ENCODE results near the gene ARID4B. TPM values are rescaled to one million over a fixed set of nuclear protein-coding genes. Genes with fewer than 3 reads are reported as not detected.
"Not testable (repeated sequence)": the region's sequence is repeated elsewhere in the genome, so short reads cannot be mapped to it uniquely, and the experiment has no call there.

The ARID4B gene
- total RNA-seq, 2 experiments from 2014 or later, result 30.1 to 30.6 TPM

DNA sequence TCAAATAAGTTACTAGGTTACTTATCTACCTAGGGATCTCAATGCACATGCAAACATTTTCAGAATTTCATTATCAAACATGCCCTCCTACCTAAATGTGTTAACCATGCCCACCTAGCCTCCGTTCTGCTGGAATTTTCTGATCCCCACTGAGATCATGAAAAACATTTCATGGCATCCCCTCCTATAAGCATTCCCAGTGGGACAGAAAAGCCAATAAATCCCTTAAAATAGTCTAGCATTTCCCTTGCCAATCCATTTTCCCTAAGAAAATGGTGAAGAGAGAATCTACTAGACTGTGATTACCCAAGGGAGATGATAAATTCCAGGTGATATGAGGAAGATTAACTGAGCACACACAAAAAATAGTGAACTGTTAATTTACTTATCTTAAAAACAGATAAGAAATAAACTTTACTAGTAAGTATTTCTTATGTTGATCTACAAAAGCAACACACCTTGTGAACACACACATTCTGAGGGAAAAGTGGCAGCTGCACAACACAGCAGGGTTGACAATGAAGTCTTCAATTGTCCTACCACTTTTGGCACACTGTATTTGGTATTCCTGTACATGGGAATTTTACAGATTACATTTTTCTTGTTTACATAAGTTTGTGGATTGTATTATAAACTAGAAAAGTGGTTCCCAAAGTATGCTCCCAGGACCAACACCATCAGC, 49.6 kb downstream of the ARID4B start:
- Mint-ChIP-seq H3K4me1 (peaks cover 54% of the 10 kb centered on the region), H3K4me3 (no peak overlapping the region), H3K9me3 (peaks cover 2% of the 10 kb centered on the region), H3K27me3 (no peaks in the 10 kb centered on the region), H3K36me3 (peaks cover 13% of the 10 kb centered on the region), H3K27ac (no peak overlapping the region)
- DNase-seq, result no peak

DNA sequence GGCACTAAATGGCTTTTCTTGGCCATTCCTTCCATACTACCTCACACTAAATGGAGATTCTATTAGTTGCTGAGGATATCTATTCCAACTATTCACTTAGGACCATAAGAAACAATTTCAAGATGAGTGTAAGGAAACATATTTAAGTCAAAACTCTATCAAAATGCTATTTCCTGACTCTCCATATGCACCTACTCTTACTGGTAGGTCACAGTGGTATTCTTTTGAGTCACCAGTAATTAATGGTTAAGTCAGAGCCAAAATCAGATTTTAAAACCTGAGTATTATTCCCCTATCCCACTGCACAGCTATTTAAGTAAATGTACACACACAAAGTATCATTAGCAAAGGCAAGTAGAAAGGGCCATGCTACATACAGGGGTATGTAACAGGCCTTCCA, 50.3 kb downstream of the ARID4B start:
- Mint-ChIP-seq H3K9me3 (peaks cover 2% of the 10 kb centered on the region), H3K27ac (peak overlapping the region; percentile 32), H3K36me3 (peaks cover 13% of the 10 kb centered on the region), H3K4me3 (no peak overlapping the region), H3K27me3 (no peaks in the 10 kb centered on the region), H3K4me1 (peaks cover 52% of the 10 kb centered on the region)
- DNase-seq, result no peak

DNA sequence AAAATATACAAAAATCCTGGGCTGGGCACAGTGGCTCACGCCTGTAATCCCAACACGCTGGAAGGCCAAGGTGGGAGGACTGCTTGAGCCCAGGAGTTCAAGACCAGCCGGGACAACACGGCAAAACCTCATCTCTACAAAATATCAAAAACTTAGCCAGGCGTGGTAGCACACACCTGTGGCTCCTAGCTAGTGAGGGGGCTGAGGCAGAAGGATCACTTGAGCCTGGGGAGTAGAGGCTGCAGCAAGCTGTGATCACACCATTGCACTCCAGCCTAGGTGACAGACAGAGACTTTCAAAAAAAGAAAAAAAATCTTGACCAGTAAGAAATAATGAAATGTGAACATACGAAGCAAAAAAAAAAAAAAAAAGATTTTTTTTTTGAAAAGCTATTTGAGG, 52.1 kb downstream of the ARID4B start:
- no peak overlapping the region for H3K4me3 Mint-ChIP-seq
- no peak for DNase-seq
- peaks cover 13% of the 10 kb centered on the region for H3K36me3 Mint-ChIP-seq
- H3K9me3 Mint-ChIP-seq, result peaks cover 2% of the 10 kb centered on the region
- H3K27me3 Mint-ChIP-seq, result no peaks in the 10 kb centered on the region
- peaks cover 55% of the 10 kb centered on the region for H3K4me1 Mint-ChIP-seq
- peak overlapping the region; percentile 69 for H3K27ac Mint-ChIP-seq

DNA sequence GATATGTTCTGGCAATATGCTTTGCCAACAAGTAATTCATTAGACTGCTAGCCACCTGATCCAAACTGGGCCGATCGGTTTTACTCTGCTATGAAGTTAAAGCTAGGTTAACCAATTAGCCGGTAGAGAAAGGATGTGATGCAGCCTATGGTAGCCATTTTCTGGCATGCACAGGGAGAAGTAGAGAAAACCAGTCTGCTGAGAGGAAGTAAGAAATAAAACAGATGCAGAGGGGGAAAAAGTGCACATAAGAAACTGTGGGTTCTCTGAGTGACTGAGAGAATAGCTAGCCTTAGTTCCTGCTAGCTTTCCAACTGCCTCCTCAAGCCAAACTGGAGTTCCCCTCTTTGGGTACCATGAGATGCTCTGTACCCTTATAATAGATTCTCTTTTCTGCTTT, 52.8 kb downstream of the ARID4B start:
- Mint-ChIP-seq H3K4me1 (peaks cover 56% of the 10 kb centered on the region), H3K9me3 (peaks cover 2% of the 10 kb centered on the region), H3K27ac (peak overlapping the region; percentile 69), H3K27me3 (no peaks in the 10 kb centered on the region), H3K36me3 (peaks cover 9% of the 10 kb centered on the region), H3K4me3 (peak overlapping the region; percentile 3)
- DNase-seq, result no peak

DNA sequence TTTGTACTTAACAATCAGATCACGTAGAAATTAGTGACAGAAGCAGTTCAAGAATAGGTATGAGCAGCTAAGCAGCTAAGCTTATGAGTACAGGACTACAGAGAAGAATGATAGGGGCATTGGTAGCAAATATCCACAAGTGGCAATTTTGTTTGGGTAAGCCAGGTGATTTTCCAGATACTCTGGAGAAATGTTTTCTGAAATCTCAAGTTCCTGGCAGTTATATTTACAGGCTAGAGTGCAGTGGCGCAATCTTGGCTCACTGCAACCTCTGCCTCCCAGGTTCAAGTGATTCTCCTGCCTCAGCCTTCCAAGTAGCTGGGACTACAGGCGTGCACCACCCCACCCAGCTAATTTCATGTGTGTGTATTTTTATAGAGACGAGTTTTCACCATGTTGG, 55.1 kb downstream of the ARID4B start:
- H3K4me1 Mint-ChIP-seq, result peaks cover 54% of the 10 kb centered on the region
- peak overlapping the region; percentile 51 for H3K27ac Mint-ChIP-seq
- H3K27me3 Mint-ChIP-seq, result no peaks in the 10 kb centered on the region
- DNase-seq, result no peak
- peaks cover 2% of the 10 kb centered on the region for H3K9me3 Mint-ChIP-seq
- peaks cover 12% of the 10 kb centered on the region for H3K36me3 Mint-ChIP-seq
- H3K4me3 Mint-ChIP-seq, result no peak overlapping the region

DNA sequence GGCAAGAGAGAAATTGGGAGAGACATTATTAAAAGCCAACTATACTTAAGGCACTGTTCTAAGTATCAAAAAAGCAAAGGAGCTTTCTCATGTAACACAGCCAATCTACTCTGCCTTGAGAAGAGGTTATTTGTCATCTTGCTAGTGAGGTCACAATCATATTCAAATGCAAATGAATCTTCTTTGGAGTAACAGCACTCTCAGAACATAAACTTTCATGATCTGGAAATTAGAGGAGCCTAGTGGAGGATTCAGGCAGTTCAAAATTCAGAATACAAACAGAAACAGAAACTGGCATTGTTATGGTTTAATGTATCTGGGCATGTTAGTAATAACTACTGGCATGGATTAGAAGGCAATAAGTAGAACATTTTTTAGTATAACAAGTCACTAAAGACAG, 57.4 kb downstream of the ARID4B start:
- Mint-ChIP-seq H3K27me3 (no peaks in the 10 kb centered on the region), H3K9me3 (no peaks in the 10 kb centered on the region), H3K4me3 (no peak overlapping the region), H3K27ac (peak overlapping the region; percentile 52), H3K36me3 (peaks cover 8% of the 10 kb centered on the region), H3K4me1 (peaks cover 54% of the 10 kb centered on the region)
- no peak for DNase-seq

DNA sequence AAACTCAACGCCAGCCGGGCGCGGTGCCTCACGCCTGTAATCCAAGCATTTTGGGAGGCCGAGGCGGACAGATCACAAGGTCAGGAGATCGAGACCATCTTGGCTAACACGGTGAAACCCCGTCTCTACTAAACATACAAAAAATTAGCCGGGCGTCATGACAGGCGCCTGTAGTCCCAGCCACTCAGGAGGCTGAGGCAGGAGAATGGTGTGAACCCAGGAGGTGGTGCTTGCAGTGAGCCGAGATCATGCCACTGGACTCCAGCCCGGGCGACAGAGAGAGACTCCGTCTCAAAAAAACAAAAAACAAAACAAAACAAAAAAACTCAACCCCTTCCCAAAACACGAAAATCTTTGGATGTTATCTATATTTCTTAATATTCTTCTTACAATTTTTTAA, 58.0 kb downstream of the ARID4B start:
- DNase-seq, H3K4me3 Mint-ChIP-seq, H3K9me3 Mint-ChIP-seq, H3K27ac Mint-ChIP-seq, H3K36me3 Mint-ChIP-seq, H3K27me3 Mint-ChIP-seq: not testable (repeated sequence)
- H3K4me1 Mint-ChIP-seq, result peaks cover 50% of the 10 kb centered on the region

DNA sequence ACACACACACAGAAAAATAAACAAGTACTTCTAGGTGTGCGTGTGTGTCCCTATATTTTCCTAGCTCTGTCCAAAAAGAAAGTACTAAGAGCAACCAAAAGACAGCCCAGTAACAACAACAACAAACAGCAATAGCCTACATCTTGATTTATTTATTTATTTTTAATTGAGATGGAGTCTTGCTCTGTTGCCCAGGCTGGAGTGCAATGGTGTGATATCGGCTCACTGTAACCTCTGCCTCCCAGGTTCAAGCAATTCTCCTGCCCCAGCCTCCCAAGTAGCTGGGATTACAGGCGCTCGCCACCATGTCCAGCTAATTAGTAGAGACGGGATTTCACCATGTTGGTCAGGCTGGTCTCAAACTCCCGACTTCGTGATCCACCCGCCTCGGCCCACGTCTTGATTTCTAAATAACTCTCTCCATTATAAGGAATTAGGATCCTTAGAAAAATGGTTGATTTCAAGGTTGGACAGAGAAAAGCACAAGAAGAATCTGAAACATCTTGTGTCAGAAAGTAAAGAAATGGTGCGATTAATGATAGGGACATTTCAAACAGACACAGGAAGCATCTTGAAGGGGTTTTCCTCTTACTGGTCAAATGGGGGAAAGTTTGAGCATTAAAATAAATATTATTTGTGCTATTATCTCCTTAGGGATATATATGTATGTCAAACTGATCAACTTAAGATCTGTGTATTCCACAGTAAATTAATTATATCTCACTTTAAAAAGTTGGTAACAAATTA, 59.4 kb downstream of the ARID4B start:
- Mint-ChIP-seq H3K4me1 (peaks cover 49% of the 10 kb centered on the region), H3K4me3 (no peak overlapping the region), H3K27ac (no peak overlapping the region), H3K9me3 (no peaks in the 10 kb centered on the region), H3K27me3 (no peaks in the 10 kb centered on the region), H3K36me3 (peaks cover 5% of the 10 kb centered on the region)
- DNase-seq, result no peak

DNA sequence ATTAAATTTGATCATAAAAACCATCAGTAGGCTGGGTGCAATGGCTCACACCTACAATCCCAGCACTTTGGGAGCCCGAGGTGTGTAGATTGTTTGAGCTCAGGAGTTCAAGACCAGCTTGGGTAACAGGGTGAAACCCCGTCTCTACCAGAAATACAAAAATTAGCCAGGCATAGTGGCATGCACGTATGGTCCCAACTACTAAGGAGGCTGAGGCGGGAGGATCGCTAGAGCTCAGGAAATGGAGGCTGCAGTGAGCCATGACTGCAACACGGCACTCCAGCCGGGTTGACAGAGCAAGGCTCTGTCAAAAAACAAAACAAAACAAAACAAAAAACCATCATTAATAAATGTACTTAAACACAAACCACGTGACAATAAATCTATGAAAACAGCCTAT, 61.0 kb downstream of the ARID4B start:
- Mint-ChIP-seq H3K27me3 (no peaks in the 10 kb centered on the region), H3K9me3 (no peaks in the 10 kb centered on the region), H3K27ac (no peak overlapping the region), H3K4me3 (no peak overlapping the region), H3K4me1 (peaks cover 47% of the 10 kb centered on the region), H3K36me3 (peaks cover 5% of the 10 kb centered on the region)
- DNase-seq, result no peak

DNA sequence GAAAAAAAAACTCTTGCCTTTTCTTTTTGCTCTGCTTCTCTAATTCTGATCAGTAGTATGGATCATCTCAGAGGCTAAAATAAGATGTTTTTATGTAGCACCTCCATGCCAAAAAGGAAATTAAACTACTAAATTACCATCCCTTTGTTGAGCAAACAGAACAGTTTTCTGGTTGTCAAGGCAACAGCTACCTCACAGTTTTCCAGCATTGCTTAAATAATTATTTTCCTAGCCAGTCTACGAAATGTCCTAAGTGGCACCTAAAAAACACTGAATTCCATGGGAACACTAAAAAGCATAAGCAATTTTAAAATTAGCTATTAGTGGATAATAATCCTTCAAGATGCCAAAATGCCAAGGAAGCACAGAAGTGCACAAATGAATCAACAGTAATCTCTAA, 61.7 kb downstream of the ARID4B start:
- Mint-ChIP-seq H3K36me3 (peaks cover 5% of the 10 kb centered on the region), H3K9me3 (no peaks in the 10 kb centered on the region), H3K4me1 (peaks cover 50% of the 10 kb centered on the region), H3K27me3 (no peaks in the 10 kb centered on the region), H3K27ac (no peak overlapping the region), H3K4me3 (no peak overlapping the region)
- DNase-seq, result no peak

DNA sequence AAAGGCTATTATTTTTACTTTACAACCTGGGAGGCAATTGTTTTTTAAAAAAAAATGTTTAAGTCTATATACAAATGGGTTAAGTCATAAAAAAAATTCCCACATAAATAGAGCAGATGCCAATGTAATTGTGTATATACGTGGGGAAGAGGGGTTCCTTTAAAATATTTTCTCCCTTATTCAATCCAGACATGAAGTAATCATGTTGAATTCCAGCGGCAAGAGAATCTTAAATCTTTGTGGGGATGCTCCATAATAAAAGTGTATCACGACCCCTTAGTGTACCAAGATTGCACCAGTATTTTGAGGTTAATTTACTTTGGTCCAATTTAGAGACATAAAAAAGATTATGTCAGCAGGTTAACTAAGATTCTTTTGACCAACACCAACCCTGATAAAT, 62.1 kb downstream of the ARID4B start:
- Mint-ChIP-seq H3K4me3 (no peak overlapping the region), H3K4me1 (peaks cover 51% of the 10 kb centered on the region), H3K36me3 (peaks cover 5% of the 10 kb centered on the region), H3K27me3 (no peaks in the 10 kb centered on the region), H3K27ac (no peak overlapping the region), H3K9me3 (no peaks in the 10 kb centered on the region)
- no peak for DNase-seq

DNA sequence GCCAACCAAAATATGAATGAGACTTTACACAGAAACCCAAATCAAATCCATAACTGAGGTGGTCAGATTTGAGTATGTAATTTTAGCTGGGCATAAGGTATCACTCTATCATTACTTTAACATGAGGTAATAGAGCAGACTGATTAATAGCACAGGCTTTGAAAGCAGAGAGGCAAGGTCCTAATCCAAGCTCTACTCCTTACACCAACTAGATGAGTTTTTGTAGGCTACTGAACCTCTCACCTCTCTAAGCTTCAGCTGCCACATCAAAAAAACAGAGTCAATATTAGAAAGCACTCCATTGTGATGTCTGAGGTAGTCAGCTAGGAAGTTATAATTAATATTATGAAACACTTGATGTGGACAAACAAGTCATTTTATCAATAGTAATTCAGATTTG, 63.7 kb downstream of the ARID4B start:
- H3K36me3 Mint-ChIP-seq, result peaks cover 9% of the 10 kb centered on the region
- no peaks in the 10 kb centered on the region for H3K27me3 Mint-ChIP-seq
- peaks cover 53% of the 10 kb centered on the region for H3K4me1 Mint-ChIP-seq
- H3K27ac Mint-ChIP-seq, result no peak overlapping the region
- H3K4me3 Mint-ChIP-seq, result no peak overlapping the region
- H3K9me3 Mint-ChIP-seq, result no peaks in the 10 kb centered on the region
- no peak for DNase-seq

DNA sequence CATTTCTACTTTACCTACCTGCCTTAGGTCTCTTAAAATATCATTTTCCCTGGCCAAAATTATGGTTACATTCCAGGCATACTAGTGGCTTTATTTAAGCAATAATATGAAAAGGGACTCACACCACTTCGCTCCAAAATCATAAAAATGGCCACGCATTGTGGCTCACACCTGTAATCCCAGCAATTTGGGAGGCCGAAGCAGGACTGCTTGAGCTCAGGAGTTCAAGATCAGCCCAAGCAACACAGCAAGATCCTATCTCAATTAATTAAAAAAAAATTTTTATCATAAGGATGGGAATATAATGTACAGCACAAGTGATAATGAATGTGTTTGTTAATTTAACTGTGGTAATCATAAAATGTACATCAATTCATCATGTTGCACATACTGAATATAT, 65.4 kb downstream of the ARID4B start:
- H3K36me3 Mint-ChIP-seq, result peaks cover 11% of the 10 kb centered on the region
- no peak for DNase-seq
- no peak overlapping the region for H3K27ac Mint-ChIP-seq
- no peaks in the 10 kb centered on the region for H3K9me3 Mint-ChIP-seq
- H3K4me3 Mint-ChIP-seq, result no peak overlapping the region
- H3K27me3 Mint-ChIP-seq, result no peaks in the 10 kb centered on the region
- H3K4me1 Mint-ChIP-seq, result peaks cover 53% of the 10 kb centered on the region

DNA sequence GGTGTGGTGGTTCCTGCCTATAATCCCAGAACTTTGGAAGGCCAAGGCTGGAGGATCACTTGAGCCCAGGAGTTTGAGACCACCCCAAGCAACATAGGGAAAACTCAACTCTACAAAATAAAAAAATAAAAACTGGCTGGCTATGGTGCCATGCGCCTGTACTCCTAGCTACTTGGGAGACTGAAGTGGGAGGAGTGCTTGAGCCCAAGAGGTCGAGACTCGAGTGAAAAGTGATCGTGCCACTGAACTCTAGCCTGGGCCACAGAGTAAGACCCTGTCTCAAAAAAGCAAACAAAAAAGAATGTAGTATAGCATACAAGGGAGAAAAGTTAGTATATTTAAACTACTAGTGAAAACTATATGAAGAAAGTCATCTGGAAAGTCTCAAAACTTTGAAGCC, 66.7 kb downstream of the ARID4B start:
- DNase-seq, result no peak
- peaks cover 11% of the 10 kb centered on the region for H3K36me3 Mint-ChIP-seq
- no peak overlapping the region for H3K27ac Mint-ChIP-seq
- H3K9me3 Mint-ChIP-seq, result no peaks in the 10 kb centered on the region
- peaks cover 52% of the 10 kb centered on the region for H3K4me1 Mint-ChIP-seq
- no peaks in the 10 kb centered on the region for H3K27me3 Mint-ChIP-seq
- no peak overlapping the region for H3K4me3 Mint-ChIP-seq

DNA sequence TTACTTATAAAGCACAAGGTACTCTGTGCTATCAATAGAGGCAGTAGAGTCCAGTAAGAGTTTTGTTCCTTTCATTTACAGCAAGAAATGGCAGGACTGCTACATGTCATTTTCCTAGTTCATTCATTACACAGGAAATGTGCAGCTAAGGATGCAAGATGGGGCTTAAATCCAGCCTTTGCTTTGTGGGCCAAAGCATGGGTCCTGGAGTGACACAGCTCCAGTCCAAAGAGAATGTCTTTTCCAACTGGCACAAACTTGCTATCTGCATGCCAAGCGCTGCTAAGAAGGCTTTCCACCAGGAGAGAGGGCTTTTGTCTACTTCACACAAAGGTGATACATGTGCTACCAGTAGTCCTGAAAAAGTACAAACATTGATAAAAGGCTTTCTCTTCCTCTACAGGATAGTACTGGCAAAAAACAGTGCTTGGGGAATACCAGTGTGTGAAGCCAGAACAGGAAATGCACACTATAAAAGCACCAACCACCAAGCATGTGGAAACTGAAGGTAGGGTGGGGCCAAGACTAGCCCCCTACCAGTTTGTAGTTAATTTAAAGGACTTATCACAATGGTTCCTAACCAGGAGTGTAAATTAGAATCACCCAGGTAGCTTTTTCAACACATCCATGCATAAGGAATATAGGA, 68.7 kb downstream of the ARID4B start:
- Mint-ChIP-seq H3K4me3 (no peak overlapping the region), H3K9me3 (no peaks in the 10 kb centered on the region), H3K27me3 (no peaks in the 10 kb centered on the region), H3K36me3 (peaks cover 11% of the 10 kb centered on the region), H3K27ac (peak overlapping the region; percentile 51), H3K4me1 (peaks cover 43% of the 10 kb centered on the region)
- DNase-seq, result no peak

Measured in activated naive CD8-positive, alpha-beta T cell treated with anti-CD3 and anti-CD28 coated beads for 36 hours (primary cell).